Coronary artery (tissue), 2 donors: ENCODE results near the gene TSHZ1.
"Not testable (repeated sequence)": the region's sequence is repeated elsewhere in the genome, so short reads cannot be mapped to it uniquely, and the experiment has no call there.

Experiments
- DNase-seq: peaks from one replicate; pipeline ENCODE4 v3.0.0-alpha.2; 2017; ENCODE audit warnings: low spot score
- H3K27ac ChIP-seq, 2 donors: fragments of 200-600 bp; sonication (generic); one replicate each; pipeline ENCODE4 v1.5.1; 2016 to 2019
- H3K4me3 ChIP-seq: fragments of 200-600 bp; sonication (generic); 2 replicates; pipeline ENCODE4 v1.5.1; 2016; ENCODE audit warnings: mild to moderate bottlenecking, moderate library complexity
- TF ChIP-seq, protein P1 (sequence below): fragments of 200-600 bp; sonication (generic); IDR thresholded peaks from one replicate; pipeline ENCODE4 v1.5.1; 2019; ENCODE audit warnings: antibody characterized with exemption

The TSHZ1 gene

DNA sequence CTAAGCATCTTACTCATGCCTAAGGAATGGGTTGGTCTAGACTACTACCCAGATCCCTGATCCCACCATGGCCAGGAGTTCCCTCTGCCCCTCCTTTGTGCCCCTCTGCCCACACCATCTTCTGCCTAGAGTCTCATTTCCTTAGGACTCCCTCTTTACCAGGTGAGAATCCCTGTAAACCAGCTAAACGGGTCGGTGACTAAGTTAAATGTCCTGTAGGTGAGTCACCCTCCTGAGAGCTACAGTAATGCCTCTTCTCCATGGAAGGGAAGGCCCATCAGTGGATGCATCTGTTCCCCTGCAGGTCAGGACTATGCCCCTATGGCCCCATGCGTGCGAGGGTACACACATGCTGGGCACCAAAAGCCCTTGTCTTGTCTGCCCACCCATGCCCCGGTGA lies 27.1 kb upstream of the TSHZ1 start:
- H3K4me3 ChIP-seq: no peak overlapping the region
- TF ChIP-seq, protein P1, sequence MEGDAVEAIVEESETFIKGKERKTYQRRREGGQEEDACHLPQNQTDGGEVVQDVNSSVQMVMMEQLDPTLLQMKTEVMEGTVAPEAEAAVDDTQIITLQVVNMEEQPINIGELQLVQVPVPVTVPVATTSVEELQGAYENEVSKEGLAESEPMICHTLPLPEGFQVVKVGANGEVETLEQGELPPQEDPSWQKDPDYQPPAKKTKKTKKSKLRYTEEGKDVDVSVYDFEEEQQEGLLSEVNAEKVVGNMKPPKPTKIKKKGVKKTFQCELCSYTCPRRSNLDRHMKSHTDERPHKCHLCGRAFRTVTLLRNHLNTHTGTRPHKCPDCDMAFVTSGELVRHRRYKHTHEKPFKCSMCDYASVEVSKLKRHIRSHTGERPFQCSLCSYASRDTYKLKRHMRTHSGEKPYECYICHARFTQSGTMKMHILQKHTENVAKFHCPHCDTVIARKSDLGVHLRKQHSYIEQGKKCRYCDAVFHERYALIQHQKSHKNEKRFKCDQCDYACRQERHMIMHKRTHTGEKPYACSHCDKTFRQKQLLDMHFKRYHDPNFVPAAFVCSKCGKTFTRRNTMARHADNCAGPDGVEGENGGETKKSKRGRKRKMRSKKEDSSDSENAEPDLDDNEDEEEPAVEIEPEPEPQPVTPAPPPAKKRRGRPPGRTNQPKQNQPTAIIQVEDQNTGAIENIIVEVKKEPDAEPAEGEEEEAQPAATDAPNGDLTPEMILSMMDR: no peak
- no peak for DNase-seq
- H3K27ac ChIP-seq: no peak overlapping the region

DNA sequence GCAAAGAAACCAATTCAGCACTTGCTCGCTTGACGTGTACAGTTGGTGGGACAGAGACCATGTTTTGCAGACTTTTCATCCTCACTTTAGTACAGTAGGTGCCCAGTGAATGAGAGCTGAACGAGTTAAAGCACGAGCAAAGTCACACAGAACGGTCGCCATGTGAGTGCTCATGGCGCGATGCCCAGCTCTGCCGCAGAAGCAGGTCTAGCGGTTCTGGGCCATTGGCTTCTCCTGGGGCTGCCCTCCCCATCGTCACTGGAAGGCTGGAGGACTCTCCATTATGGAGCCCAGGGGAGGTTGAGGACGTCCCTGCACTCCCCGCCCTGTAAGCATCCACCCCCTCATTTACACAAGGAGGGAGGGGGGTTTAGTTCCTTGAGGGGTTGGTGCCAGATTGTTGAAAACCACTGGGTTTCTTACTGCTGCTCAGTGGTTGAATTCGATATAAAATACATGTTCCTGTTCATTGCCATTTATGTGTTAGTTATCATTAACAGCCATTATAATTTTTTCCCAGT lies 26.6 kb upstream of the TSHZ1 start:
- no peak for DNase-seq
- TF ChIP-seq, protein P1: no peak
- Histone ChIP-seq H3K27ac (no peak overlapping the region), H3K4me3 (no peak overlapping the region)

DNA sequence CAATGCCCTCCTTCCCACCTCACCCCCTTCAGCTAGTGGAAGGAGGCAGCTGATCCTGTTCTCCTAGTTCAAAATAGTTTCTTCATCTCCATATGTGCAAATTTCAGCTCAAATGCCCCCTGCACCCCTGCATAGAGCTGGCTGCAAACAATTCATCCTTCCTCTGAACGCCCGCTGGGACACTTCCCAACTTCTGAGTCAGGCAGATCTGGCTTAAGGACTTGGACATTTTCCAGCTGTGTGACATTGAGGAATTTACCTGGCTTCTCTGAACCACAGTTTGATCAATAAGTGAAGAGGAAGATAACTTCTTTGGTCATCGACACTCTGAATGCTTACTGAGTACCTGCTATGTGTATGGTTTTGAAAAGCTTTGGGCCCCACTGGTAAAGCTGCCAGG lies 25.1 kb upstream of the TSHZ1 start:
- no peak overlapping the region for H3K27ac ChIP-seq
- TF ChIP-seq, protein P1: no peak
- no peak for DNase-seq
- no peak overlapping the region for H3K4me3 ChIP-seq

DNA sequence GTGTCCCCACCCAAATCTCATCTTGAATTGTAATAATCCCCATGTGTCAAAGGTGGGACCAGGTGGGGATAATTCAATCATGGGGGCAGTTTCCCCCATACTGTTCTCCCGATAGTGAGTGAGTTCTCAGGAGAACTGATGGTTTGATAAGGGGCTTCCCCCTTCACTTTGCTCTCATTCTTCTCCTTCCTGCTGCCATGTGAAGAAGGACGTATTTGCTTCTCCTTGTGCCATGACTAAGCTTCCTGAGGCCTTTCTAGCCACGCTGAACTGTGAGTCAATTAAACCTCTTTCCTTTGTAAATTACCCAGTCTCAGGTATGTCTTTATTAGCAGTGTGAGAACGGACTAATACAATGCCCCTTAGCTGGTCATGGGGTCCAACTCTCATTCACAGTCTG lies 22.9 kb upstream of the TSHZ1 start:
- not testable (repeated sequence) for H3K27ac ChIP-seq, DNase-seq, H3K4me3 ChIP-seq

DNA sequence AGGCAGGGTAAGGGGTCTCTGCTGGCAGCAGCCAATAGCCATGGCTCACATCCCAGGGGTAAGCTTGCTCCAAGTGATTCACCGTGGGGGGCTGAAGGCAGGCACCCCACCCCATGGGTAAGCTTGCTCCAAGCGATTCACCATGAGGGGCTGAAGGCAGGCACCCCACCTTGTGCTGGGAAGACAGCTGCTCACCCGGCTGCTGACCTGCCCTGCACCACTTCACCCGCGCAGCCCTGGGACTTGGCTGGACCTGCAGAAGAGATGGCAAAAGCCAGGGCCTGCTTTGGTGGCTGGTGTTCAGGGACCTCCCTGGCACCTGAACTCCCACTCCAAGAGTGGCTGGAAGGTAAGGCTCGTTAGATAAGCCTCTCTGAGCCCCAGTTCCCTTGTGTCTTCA lies 20.9 kb upstream of the TSHZ1 start:
- TF ChIP-seq, protein P1: no peak
- no peak for DNase-seq
- no peak overlapping the region for H3K27ac ChIP-seq
- no peak overlapping the region for H3K4me3 ChIP-seq

DNA sequence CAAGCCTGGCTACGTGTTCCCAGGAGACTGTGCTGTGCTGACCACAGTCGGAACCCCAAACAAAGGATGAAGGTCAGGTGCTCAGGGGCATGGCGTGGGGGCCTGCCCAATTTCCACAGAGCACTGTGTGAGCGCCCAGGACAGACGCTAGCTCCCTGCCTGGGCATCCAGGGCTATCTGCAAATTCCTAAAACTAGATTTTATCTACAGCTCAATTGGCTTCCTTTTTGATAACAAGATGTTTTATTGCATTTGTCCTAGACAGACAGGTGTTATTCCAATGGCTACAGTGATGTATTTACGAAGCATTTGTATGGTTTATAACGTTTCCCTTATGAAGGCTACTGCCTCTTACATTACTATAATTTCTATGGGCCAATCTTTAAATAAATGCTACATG lies 17.7 kb upstream of the TSHZ1 start:
- TF ChIP-seq, protein P1: no peak
- H3K4me3 ChIP-seq: no peak overlapping the region
- H3K27ac ChIP-seq: no peak overlapping the region
- no peak for DNase-seq

DNA sequence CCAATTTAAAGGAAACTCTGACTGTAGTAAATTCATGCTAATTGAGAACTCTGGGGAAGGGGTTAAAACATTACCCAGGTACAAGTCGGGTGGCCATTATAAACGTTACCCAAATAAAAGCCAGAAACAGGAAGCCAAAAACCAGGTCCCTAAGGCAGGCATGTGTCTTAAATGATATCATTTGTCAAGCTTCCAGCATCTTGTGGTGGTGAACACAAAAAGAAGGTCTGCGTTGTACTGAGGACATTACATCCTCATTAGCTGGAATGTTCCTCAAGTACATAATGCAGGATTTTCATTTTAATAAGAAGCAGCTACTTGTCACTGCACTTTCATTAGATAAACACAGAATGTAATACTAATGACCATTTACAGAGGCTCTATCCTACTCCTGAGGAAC lies 12.6 kb upstream of the TSHZ1 start:
- TF ChIP-seq, protein P1: no peak
- DNase-seq: no peak

DNA sequence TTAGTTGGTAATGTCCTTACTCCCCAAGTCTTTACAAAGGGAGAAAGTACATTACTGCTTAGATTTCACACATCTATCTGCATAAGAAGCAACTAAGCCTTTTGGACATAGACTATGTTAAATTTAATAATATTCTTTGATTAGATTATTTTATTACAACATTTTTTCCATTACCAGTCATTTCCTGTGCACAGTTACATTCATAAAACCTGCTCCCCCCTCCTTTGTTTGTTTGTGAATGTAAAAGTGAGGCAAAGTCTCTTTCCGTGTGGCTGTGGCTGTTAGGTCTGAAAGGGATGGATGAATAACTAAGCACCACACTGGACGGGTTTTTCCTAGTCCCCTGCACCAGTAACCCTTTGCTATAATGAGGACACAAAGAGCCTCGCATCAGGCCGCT lies 11.3 kb upstream of the TSHZ1 start:
- Histone ChIP-seq H3K4me3 (no peak overlapping the region), H3K27ac (no peak overlapping the region)
- TF ChIP-seq, protein P1: no peak
- no peak for DNase-seq

More for the DNA sequence above, 12.6 kb upstream of the TSHZ1 start:
- no peak overlapping the region for H3K4me3 ChIP-seq
- no peak overlapping the region for H3K27ac ChIP-seq
